Tibial nerve (tissue), 4 donors: ENCODE results near the gene RPL22L1.

ENCODE experiments used
- CTCF ChIP-seq, 5 experiments: fragments of 200-600 bp in 3 of 5; fragments of 450-650 bp in 2 of 5; sonication (generic) in 3 of 5; IDR thresholded peaks; one replicate each; pipeline ENCODE4 v1.5.1; 2016 to 2019; ENCODE audit warnings: antibody characterized with exemption in 5 of 5, mild to moderate bottlenecking in 3 of 5, moderate library complexity in 2 of 5
- EP300 ChIP-seq, 2 donors: sonication (generic); formaldehyde crosslinking; IDR thresholded peaks; one replicate each; pipeline ENCODE4 v1.6.1; 2017; ENCODE audit warnings: antibody characterized with exemption in 2 of 2, mild to moderate bottlenecking in 1 of 2
- POLR2A ChIP-seq, 2 donors: fragments of 450-650 bp; IDR thresholded peaks; one replicate each; pipeline ENCODE4 v1.6.1; 2017; ENCODE audit warnings: antibody characterized with exemption in 2 of 2, mild to moderate bottlenecking in 2 of 2, moderate library complexity in 2 of 2

- TF ChIP-seq EP300 (IDR thresholded peaks at IDR 0.05), result no peak
- TF ChIP-seq CTCF (IDR thresholded peaks at IDR 0.05), result no peak
- no peak for TF ChIP-seq POLR2A (IDR thresholded peaks at IDR 0.05)
These were observed 43.9 kb downstream of the RPL22L1 start for GRCh38 chr3:170826047-170826446.
